ENCODE results near the gene CORO6. TPM values are rescaled to one million over a fixed set of nuclear protein-coding genes. Genes with fewer than 3 reads are reported as not detected.
A peak's percentile ranks its signal among the peaks of the same experiment; 100 is the strongest.

CORO6 gene
- total and polyA plus RNA-seq, 2 donors (not counting 1 experiment from before 2014, with no cell fraction given), result 1.4 to 4.0 TPM

DNA sequence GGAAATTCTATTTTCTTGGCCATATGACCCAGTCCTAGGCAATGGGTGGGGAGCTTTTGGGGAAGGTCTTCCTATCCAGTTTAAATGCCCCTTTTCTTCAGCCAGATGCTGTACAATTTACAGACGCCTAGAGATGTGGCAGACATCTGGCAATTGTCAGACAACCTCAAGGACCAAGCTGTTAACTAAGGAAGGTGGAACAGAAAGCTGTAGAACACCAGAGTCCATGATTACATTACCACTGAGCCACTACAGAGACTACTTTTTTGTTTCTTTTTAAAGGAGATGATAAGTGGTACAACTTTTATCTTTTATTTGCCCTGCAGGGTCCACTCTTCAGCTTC lies 21.1 kb upstream of the CORO6 start:
- Histone ChIP-seq H3K27me3 (replicated peaks in 1 of 4; ENCODE audit: control extremely low read depth in 1 of 4, control insufficient read depth in 3 of 4, insufficient read depth in 4 of 4, low read length in 3 of 4) (no peaks in the 10 kb centered on the region), H3K9ac (ENCODE audit: low read length) (no peak overlapping the region), H4K20me1 (ENCODE audit: control insufficient read depth, insufficient read depth, low read length, poor library complexity, severe bottlenecking) (peaks cover 7% of the 10 kb centered on the region), H3K9me3 (ENCODE audit: control extremely low read depth in 1 of 3, control insufficient read depth in 2 of 3, insufficient read depth in 1 of 3, low read length in 2 of 3) (no peaks in the 10 kb centered on the region), H3K4me2 (replicated peaks; ENCODE audit: low read depth, low read length, poor library complexity, severe bottlenecking) (no peak overlapping the region), H3K4me1 (ENCODE audit: control insufficient read depth in 2 of 2, insufficient read depth in 2 of 2, low read length in 2 of 2) (peaks cover 13 to 15% of the 10 kb centered on the region in 2 donors), H3K4me3 (ENCODE audit: control extremely low read depth in 1 of 5, extremely low read depth in 1 of 5, insufficient read depth in 1 of 5, low read depth in 2 of 5, low read length in 4 of 5) (no peak overlapping the region), H3K36me3 (replicated peaks in 1 of 2; ENCODE audit: control extremely low read depth in 1 of 2, control insufficient read depth in 1 of 2, extremely low read depth in 1 of 2, insufficient read depth in 2 of 2, low read length in 1 of 2) (peaks cover 27 to 54% of the 10 kb centered on the region in 2 experiments), H3K79me2 (ENCODE audit: control insufficient read depth, insufficient read depth, low read length) (peaks cover 28% of the 10 kb centered on the region), H3K27ac (ENCODE audit: low read length in 2 of 2) (no peak overlapping the region), H2AFZ (ENCODE audit: insufficient read depth, low read depth, low read length, poor library complexity, severe bottlenecking) (no peak overlapping the region)
- Mint-ChIP-seq H3K27me3 (no peaks in the 10 kb centered on the region), H3K4me3 (no peak overlapping the region), H3K27ac (peak overlapping the region; percentile 10), H3K9me3 (ENCODE audit: insufficient read depth) (no peaks in the 10 kb centered on the region), H3K4me1 (peaks cover 28% of the 10 kb centered on the region)
- ATAC-seq (ENCODE audit: low read depth) (no peak), DNase-seq (no peak)
- 100% methylated on average over 1 of the region's 1 CpG for WGBS (ENCODE audit: insufficient coverage)
- ChIA-PET CTCF (interaction anchor here (0.9 to 11.9 kb wide), 6 partner anchors 11 to 164 kb away, joined by 3 to 196 read pairs (median 4); no protein-coding TSS in a partner anchor), POLR2A (no interaction called here)
- TF ChIP-seq, protein P1, sequence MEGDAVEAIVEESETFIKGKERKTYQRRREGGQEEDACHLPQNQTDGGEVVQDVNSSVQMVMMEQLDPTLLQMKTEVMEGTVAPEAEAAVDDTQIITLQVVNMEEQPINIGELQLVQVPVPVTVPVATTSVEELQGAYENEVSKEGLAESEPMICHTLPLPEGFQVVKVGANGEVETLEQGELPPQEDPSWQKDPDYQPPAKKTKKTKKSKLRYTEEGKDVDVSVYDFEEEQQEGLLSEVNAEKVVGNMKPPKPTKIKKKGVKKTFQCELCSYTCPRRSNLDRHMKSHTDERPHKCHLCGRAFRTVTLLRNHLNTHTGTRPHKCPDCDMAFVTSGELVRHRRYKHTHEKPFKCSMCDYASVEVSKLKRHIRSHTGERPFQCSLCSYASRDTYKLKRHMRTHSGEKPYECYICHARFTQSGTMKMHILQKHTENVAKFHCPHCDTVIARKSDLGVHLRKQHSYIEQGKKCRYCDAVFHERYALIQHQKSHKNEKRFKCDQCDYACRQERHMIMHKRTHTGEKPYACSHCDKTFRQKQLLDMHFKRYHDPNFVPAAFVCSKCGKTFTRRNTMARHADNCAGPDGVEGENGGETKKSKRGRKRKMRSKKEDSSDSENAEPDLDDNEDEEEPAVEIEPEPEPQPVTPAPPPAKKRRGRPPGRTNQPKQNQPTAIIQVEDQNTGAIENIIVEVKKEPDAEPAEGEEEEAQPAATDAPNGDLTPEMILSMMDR (IDR thresholded peaks at IDR 0.05), result no peak
- no peak for TF ChIP-seq EZH2 (IDR thresholded peaks at IDR 0.05; ENCODE audit: borderline replicate concordance, insufficient read depth, low read depth, low read length, poor library complexity, severe bottlenecking)
- intact Hi-C loops (cut with micrococcal nuclease), result no loop called here

DNA sequence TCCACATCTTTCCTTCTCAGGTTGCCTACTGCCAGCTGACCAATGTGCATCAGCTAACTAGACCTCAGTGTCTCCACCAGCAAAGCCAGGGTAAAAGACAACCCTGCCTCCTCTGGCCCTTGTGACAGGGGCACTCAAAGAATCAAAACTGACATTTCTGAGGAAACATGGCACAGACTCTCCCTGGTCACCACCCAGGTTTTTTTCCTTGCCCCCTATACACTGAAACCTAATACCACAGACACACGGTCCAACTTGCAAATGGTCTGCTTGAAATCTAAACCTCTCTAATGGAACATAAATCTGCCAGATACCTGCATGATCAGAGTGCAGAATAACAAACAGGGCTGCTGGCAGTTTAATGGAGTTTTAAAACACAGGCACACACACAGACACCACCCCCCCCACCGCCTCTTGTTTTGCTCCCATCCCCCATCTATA lies 19.5 kb upstream of the CORO6 start:
- no peak for TF ChIP-seq EZH2 (IDR thresholded peaks at IDR 0.05; ENCODE audit: borderline replicate concordance, insufficient read depth, low read depth, low read length, poor library complexity, severe bottlenecking)
- TF ChIP-seq, protein P1 (IDR thresholded peaks at IDR 0.05), result no peak
- H3K9ac ChIP-seq (ENCODE audit: low read length), result no peak overlapping the region
- no peaks in the 10 kb centered on the region for H3K27me3 ChIP-seq (replicated peaks in 1 of 4; ENCODE audit: control extremely low read depth in 1 of 4, control insufficient read depth in 3 of 4, insufficient read depth in 4 of 4, low read length in 3 of 4)
- ChIA-PET POLR2A (interaction anchor here (0.7 to 0.9 kb wide), 3 partner anchors 25 to 120 kb away, joined by 3 to 7 read pairs (median 5); no protein-coding TSS in a partner anchor), CTCF (interaction anchor here (1.4 to 11.9 kb wide), 4 partner anchors 12 to 379 kb away, joined by 3 to 196 read pairs (median 4); no protein-coding TSS in a partner anchor)
- peaks cover 24% of the 10 kb centered on the region for H3K79me2 ChIP-seq (ENCODE audit: control insufficient read depth, insufficient read depth, low read length)
- no peak overlapping the region for H3K4me3 Mint-ChIP-seq
- peak overlapping the region in 1 of 2 donors; percentile 35 for H3K27ac ChIP-seq (ENCODE audit: low read length in 2 of 2)
- DNase-seq (no peak), ATAC-seq (ENCODE audit: low read depth) (no peak)
- peaks cover 25 to 46% of the 10 kb centered on the region in 2 experiments for H3K36me3 ChIP-seq (replicated peaks in 1 of 2; ENCODE audit: control extremely low read depth in 1 of 2, control insufficient read depth in 1 of 2, extremely low read depth in 1 of 2, insufficient read depth in 2 of 2, low read length in 1 of 2)
- WGBS (ENCODE audit: insufficient coverage), result 80% methylated on average over 1 of the region's 2 CpGs
- H3K4me3 ChIP-seq (ENCODE audit: control extremely low read depth in 1 of 5, extremely low read depth in 1 of 5, insufficient read depth in 1 of 5, low read depth in 2 of 5, low read length in 4 of 5), result no peak overlapping the region
- intact Hi-C loops (cut with micrococcal nuclease), result no loop called here
- H3K27me3 Mint-ChIP-seq, result no peaks in the 10 kb centered on the region
- peaks cover 13 to 15% of the 10 kb centered on the region in 2 donors for H3K4me1 ChIP-seq (ENCODE audit: control insufficient read depth in 2 of 2, insufficient read depth in 2 of 2, low read length in 2 of 2)
- H4K20me1 ChIP-seq (ENCODE audit: control insufficient read depth, insufficient read depth, low read length, poor library complexity, severe bottlenecking), result peaks cover 7% of the 10 kb centered on the region
- H3K27ac Mint-ChIP-seq, result peak overlapping the region; percentile 76
- H3K9me3 ChIP-seq (ENCODE audit: control extremely low read depth in 1 of 3, control insufficient read depth in 2 of 3, insufficient read depth in 1 of 3, low read length in 2 of 3), result no peaks in the 10 kb centered on the region
- no peaks in the 10 kb centered on the region for H3K9me3 Mint-ChIP-seq (ENCODE audit: insufficient read depth)
- peaks cover 28% of the 10 kb centered on the region for H3K4me1 Mint-ChIP-seq
- no peak overlapping the region for H2AFZ ChIP-seq (ENCODE audit: insufficient read depth, low read depth, low read length, poor library complexity, severe bottlenecking)
- no peak overlapping the region for H3K4me2 ChIP-seq (replicated peaks; ENCODE audit: low read depth, low read length, poor library complexity, severe bottlenecking)
